Bronchial epithelial cell (primary cell): Measurements from ENCODE around the gene SERPINA4. TPM values are rescaled to one million over a fixed set of nuclear protein-coding genes. Genes with fewer than 3 reads are reported as not detected.
"Not testable (repeated sequence)": the region's sequence is repeated elsewhere in the genome, so short reads cannot be mapped to it uniquely, and the experiment has no call there.

ENCODE experiments used
- DNase-seq: peaks from one replicate; pipeline ENCODE4 v3.0.0-alpha.2; 2010; ENCODE audit warnings: low read depth
- FAIRE-seq: peaks from 2 replicates; lab custom pipeline; 2011; peaks lifted over from hg19 to GRCh38; lab: Jason Lieb, UNC
- H3K27me3 ChIP-seq: 2 replicates; pipeline ENCODE4 v1.5.1; 2011; ENCODE audit warnings: low read length; ENCODE audit not compliant: control insufficient read depth, insufficient read depth
- H3K36me3 ChIP-seq: 2 replicates; pipeline ENCODE4 v1.5.1; 2011; ENCODE audit warnings: low read length; ENCODE audit not compliant: control insufficient read depth, insufficient read depth
- H3K4me3 ChIP-seq: 2 replicates; pipeline ENCODE4 v1.5.1; 2011; ENCODE audit warnings: mild to moderate bottlenecking, low read depth, low read length, control low read depth
- total RNA-seq: library from RNA; depleted of rRNA; stranded (reverse); fragments of >200 nt; gene quantifications from 2 replicates; pipeline ENCODE4 v1.2.1, GENCODE V29; 2014
- TF ChIP-seq, protein P1 (sequence below): IDR thresholded peaks from 2 replicates; pipeline ENCODE4 v1.5.1; 2011; ENCODE audit warnings: mild to moderate bottlenecking, moderate library complexity, low read length, control low read depth, inconsistent platforms; ENCODE audit not compliant: insufficient read depth, severe bottlenecking

The SERPINA4 gene
- total RNA-seq, 1 donor from 2014 or later, result not detected

DNA sequence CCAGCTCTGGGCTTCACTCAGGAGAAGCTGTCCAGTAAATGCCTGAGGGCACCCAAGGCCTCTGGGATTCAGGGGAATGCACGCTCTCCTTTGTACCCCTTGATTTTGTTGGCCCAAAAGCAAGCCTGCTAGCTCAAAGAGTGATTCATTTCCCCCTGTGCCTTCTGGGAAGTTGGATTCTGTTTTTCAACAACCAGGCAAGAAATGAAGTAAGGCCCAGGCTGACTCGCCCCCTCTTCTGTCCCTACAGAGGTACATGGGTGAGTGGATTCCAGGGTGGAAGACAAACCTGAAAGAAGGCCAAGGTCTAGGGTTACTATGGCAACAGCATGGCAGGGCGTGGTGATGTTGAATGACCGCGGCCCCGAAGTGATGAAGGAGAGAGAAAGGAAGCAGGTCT, 10.7 kb downstream of the SERPINA4 start:
- no peak for FAIRE-seq
- DNase-seq, result peak; percentile 40
- TF ChIP-seq, protein P1, sequence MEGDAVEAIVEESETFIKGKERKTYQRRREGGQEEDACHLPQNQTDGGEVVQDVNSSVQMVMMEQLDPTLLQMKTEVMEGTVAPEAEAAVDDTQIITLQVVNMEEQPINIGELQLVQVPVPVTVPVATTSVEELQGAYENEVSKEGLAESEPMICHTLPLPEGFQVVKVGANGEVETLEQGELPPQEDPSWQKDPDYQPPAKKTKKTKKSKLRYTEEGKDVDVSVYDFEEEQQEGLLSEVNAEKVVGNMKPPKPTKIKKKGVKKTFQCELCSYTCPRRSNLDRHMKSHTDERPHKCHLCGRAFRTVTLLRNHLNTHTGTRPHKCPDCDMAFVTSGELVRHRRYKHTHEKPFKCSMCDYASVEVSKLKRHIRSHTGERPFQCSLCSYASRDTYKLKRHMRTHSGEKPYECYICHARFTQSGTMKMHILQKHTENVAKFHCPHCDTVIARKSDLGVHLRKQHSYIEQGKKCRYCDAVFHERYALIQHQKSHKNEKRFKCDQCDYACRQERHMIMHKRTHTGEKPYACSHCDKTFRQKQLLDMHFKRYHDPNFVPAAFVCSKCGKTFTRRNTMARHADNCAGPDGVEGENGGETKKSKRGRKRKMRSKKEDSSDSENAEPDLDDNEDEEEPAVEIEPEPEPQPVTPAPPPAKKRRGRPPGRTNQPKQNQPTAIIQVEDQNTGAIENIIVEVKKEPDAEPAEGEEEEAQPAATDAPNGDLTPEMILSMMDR, result no peak
- Histone ChIP-seq H3K4me3 (no peak overlapping the region), H3K27me3 (no peaks in the 10 kb centered on the region), H3K36me3 (no peaks in the 10 kb centered on the region)

DNA sequence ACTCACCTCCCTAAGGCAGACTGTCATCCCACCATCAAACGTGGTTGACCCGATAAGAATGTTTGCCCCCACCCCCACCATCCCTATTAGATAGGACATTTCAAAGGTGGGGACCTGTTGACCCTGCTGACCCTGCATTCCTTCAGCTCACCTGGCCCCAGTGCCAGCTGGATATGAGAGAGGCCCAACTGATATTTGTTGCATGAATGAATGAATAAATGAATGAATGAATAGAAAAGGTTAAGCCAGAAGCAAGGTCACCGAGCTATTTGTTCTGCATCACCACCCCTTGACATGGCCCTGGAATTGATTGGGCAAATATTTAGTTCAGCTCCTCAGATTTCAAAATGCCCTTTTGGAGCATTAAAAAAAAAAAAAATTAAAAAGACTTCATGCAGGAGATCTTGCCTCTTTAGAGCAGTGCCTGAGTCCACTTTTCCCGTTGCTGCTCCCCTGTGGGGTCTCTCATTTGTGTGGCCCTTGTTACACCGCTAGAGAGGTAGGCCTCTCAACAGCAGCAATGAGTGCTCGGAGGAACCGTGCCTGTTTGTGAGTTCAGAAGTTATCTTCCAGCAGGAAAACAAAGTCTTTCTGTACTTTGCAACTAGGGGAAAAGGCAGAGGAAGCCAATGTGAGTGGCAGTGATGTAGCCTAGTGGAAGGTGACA, 11.5 kb downstream of the SERPINA4 start:
- Histone ChIP-seq H3K36me3 (no peaks in the 10 kb centered on the region), H3K4me3 (no peak overlapping the region), H3K27me3 (no peaks in the 10 kb centered on the region)
- TF ChIP-seq, protein P1, result no peak
- FAIRE-seq, result no peak
- no peak for DNase-seq

DNA sequence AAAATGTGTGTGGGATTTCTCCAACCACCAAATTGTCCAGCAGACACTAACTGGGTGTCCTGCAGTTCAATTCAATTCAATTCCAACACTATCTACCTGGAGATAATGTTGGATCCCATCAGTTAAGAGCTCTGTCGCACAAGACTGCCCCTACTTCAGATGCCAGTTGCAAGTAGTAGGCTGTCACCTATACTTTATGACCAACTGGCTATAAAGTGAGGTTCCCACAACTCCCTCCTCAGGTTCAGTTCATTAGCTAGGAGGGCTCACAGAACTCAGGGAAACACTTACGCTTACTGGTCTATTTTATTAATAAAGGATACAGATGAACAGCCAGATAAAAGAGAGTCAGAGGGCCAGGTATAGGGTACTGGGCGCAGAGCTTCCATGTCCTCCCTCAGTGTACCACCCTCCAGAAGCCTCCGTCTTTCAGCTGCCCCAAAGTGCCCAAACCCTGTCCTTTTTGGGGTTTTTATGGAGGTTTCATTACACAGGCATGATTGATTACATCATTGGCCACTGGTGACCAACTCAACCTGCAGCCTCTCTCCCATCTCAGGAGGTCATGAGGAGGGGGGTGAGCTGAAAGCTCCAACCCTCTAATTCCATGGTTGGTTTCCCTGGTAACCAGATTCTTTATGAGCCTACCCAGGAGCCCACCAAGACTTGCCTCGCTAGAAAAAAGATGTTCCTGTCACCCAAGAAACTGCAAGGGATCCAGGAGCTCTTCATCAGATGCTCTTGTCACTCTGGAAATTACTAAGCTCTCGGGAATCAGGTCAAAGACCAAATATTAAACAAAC, 12.4 kb downstream of the SERPINA4 start:
- TF ChIP-seq, protein P1, result no peak
- no peak overlapping the region for H3K4me3 ChIP-seq
- no peak for DNase-seq
- no peak for FAIRE-seq
- H3K27me3 ChIP-seq, result no peaks in the 10 kb centered on the region
- no peaks in the 10 kb centered on the region for H3K36me3 ChIP-seq

DNA sequence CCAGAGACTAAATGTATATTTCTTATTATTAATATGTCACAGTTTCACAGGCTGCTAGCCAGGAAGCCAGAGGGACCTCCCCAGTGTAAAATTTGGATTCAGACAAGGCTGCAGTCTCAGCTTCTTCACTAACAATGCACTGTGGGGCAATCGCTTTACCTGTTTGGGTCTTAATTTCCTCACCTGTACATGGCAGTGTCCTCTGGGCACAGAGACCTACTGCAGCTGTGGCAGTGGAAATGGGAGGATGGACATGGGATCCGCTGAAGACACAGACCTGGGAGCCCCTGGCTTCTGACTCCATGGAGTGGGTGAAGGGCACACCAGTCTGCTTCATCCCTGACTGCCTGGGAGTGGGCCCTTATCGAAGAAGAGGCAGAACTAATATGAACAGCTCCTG, 13.1 kb downstream of the SERPINA4 start:
- H3K27me3 ChIP-seq, result no peaks in the 10 kb centered on the region
- FAIRE-seq (no peak), DNase-seq (no peak)
- H3K4me3 ChIP-seq, result no peak overlapping the region
- no peaks in the 10 kb centered on the region for H3K36me3 ChIP-seq
- TF ChIP-seq, protein P1, result no peak

DNA sequence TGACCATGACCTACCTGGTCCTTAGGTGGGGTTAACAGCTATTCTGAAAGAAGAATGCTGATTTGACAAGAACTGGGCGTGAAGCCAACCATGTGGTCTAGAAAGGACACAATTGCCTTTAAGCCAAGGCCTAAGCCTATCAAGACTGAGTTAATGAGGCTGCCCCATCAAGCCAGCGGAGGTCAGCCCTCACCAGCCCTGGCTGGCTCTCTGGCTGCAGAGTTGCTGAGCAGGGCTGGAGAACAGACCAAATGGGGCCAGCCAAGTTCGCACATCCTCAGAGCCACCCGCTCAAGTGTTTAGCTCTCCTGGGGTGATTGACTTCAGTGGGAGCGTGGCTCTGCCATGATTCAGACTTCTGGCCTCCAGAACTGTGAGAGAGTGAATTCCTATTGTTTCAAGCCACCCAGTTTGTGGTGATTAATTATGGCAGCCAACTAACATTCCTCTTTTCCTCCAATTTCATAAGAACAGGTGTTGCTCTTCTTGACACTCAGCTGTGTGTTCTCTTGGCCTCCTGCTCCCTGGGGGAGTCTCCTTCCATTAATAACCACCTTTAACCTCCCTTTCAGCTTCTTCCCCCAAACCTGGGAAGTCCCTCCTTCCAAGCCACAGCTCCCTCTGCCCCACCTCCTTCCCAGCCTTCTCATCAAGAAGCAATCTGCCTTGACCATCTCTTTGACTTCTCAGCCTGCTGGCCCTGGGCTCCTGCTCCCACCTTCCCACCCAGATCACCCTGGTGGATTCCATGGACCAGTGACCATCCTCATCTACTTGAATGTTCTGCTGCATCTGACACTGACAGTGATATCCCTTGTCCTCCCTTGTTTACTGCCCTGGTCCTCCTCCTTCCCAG, 14.7 kb downstream of the SERPINA4 start:
- no peak for DNase-seq
- H3K27me3 ChIP-seq, result no peaks in the 10 kb centered on the region
- H3K4me3 ChIP-seq, result no peak overlapping the region
- TF ChIP-seq, protein P1, result no peak
- FAIRE-seq, result no peak
- H3K36me3 ChIP-seq, result no peaks in the 10 kb centered on the region

DNA sequence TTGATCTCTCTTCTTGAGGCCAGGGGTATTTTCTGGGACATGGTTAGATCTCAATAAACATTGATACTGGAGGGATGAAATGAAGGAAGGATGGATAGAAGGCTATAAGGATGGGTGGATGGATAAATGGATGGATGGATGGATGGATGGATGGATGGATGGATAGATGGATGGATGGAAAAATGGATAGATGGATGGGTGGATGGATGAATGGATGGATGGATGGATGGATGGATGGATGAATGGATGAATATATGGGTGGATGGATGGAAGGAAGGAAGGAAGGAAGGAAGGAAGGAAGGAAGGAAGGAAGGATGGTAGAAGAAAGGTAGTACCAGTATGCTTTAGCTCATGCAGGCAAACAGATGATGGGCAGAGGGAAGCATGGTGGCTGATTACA, 16.2 kb downstream of the SERPINA4 start:
- not testable (repeated sequence) for H3K4me3 ChIP-seq, H3K36me3 ChIP-seq, H3K27me3 ChIP-seq, FAIRE-seq, DNase-seq
